GM18511 (cell line): ENCODE results near the gene CAMKMT.

Experiments
- ATAC-seq: cut with Tn5 transposase; IDR thresholded peaks from one replicate; pipeline ENCODE4 v1.9.1; 2021; ENCODE audit warnings: mild to moderate bottlenecking, moderate library complexity; ENCODE audit not compliant: unreplicated experiment

CAMKMT gene

GRCh38 chr2:44766220-44766619 lies 404.5 kb downstream of the CAMKMT start:
- ATAC-seq, result no peak

- ATAC-seq, result no peak
These were observed 405.0 kb downstream of the CAMKMT start for GRCh38 chr2:44766777-44767176.

GRCh38 chr2:44767691-44768090 lies 405.9 kb downstream of the CAMKMT start:
- no peak for ATAC-seq

- no peak for ATAC-seq
These were observed 406.9 kb downstream of the CAMKMT start for GRCh38 chr2:44768438-44769236.

- no peak for ATAC-seq
These were observed 407.7 kb downstream of the CAMKMT start for GRCh38 chr2:44769349-44770011.

GRCh38 chr2:44770221-44771195 lies 408.8 kb downstream of the CAMKMT start:
- ATAC-seq, result no peak

GRCh38 chr2:44771522-44771921 lies 409.8 kb downstream of the CAMKMT start:
- no peak for ATAC-seq

- no peak for ATAC-seq
These were observed 410.4 kb downstream of the CAMKMT start for GRCh38 chr2:44772131-44772530.

GRCh38 chr2:44772669-44773378 lies 411.1 kb downstream of the CAMKMT start:
- ATAC-seq, result no peak

- no peak for ATAC-seq
These were observed 413.2 kb downstream of the CAMKMT start for GRCh38 chr2:44774826-44775492.

- ATAC-seq, result no peak
These were observed 415.3 kb downstream of the CAMKMT start for GRCh38 chr2:44777036-44777435.

- no peak for ATAC-seq
These were observed 415.8 kb downstream of the CAMKMT start for GRCh38 chr2:44777537-44777936.

- ATAC-seq, result peak; percentile 54
These were observed 416.5 kb downstream of the CAMKMT start for GRCh38 chr2:44778221-44778654.

GRCh38 chr2:44778671-44779476 lies 417.1 kb downstream of the CAMKMT start:
- peak; percentile 95 for ATAC-seq

GRCh38 chr2:44779793-44780192 lies 418.0 kb downstream of the CAMKMT start:
- peak; percentile 30 for ATAC-seq

- no peak for ATAC-seq
These were observed 418.7 kb downstream of the CAMKMT start for GRCh38 chr2:44780406-44780805.

- ATAC-seq, result no peak
These were observed 423.7 kb downstream of the CAMKMT start for GRCh38 chr2:44785433-44785832.

GRCh38 chr2:44786045-44786816 lies 424.5 kb downstream of the CAMKMT start:
- no peak for ATAC-seq
